Stimulated activated CD8-positive, alpha-beta memory T cell treated with anti-CD3 and anti-CD28 coated beads, Interleukin-4, amount 100 ng/mL, for 48 hours (primary cell): ENCODE measurements around the gene FLVCR2.
"Not testable (repeated sequence)": the region's sequence is repeated elsewhere in the genome, so short reads cannot be mapped to it uniquely, and the experiment has no call there.

Experiments used
- DNase-seq: peaks from one replicate; pipeline ENCODE4 v3.0.0-alpha.2; 2020

FLVCR2 gene

DNA sequence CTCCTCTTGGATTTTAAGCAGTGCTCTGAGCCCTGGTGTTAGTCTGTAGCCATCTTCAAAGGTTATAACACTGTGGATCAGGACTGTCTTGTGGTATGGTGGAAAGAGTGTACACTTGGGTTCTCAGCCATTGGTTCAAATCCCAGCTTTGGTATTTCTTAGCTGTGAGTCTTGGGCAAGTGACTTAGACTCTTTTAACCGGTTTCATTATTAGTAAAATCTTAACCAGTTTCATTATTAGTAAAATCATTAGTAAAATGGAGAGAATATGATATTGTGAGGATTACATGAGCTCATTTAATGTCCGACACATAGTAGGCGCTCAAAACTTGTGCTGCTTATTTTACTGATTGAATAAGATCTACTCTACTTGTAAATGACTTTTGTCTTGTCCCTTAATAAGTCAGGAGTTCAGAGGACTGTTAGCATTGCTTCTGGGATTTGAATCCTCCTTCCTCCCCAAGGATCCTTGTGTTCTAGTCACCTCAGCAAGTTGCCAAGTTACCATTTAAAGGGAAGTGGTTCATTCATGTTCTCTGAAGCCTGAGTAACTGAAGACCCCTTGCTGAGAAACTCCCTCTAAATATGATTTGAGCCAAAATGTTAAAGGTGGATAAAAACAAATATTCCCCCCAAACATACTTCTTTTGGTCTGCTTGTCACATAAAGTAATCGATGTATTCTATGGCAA is 95.1 kb downstream of the FLVCR2 start:
- no peak for DNase-seq

- no peak for DNase-seq
Measured at GRCh38 chr14:75675265-75675960, 97.0 kb downstream of the FLVCR2 start.

DNA sequence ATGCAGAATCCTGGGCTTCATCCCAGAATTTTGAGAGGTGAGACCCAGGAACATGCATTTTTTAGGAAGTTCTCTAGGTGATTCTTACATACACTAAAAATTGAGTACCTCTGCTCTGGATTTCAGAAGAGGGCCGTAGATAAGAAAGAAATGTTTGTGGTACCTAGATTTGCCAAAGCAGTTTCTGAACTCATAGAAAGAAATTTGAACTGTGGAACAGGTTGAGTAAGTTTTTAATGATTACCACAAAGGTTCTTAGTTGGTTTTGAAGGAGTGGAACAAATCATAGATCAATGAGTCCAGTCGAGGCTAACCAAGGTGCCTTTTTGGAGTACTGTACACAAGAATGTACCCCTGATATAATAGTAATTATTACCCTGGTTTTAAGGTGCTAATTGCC is 107.5 kb downstream of the FLVCR2 start:
- DNase-seq, result no peak

GRCh38 chr14:75689012-75689411 is 110.6 kb downstream of the FLVCR2 start:
- DNase-seq, result no peak

DNA sequence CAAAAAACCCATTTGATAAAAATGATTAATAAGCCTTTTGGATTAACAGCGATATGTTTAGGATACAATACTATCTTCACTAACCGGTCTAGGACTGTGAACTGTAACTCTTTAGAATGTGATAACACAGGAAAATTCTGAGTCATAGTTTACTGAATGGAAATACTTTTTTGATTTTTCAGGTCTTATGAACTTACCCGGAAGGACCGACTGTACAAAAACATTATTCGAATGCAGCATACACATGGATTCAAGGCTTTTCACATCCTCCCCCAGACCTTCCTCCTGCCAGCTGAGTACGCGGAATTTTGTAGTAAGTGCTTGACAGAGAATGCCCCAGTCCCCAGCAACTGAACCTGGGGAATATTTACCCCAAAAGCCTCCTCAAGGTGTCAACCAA is 111.6 kb downstream of the FLVCR2 start:
- DNase-seq, result no peak

GRCh38 chr14:75695025-75695424 is 116.6 kb downstream of the FLVCR2 start:
- not testable (repeated sequence) for DNase-seq

- no peak for DNase-seq
Measured at GRCh38 chr14:75697386-75697785, 119.0 kb downstream of the FLVCR2 start.
